Type B pancreatic cell (in vitro differentiated cells): ENCODE results near the gene TRAM2. TPM values are rescaled to one million over a fixed set of nuclear protein-coding genes. Genes with fewer than 3 reads are reported as not detected.

Experiments
- DNase-seq: peaks from one replicate; pipeline ENCODE4 v3.0.0; 2021; ENCODE audit warnings: mixed read lengths; ENCODE audit not compliant: unreplicated experiment; ENCODE audit errors: extremely low spot score
- H3K27ac Mint-ChIP-seq: 2 replicates; pipeline ENCODE4 v1.8.0; 2021; ENCODE audit warnings: mild to moderate bottlenecking, mixed read lengths
- H3K27me3 Mint-ChIP-seq: 2 replicates; pipeline ENCODE4 v1.8.0; 2021; ENCODE audit warnings: mixed read lengths
- H3K36me3 Mint-ChIP-seq: 2 replicates; pipeline ENCODE4 v1.8.0; 2021; ENCODE audit warnings: mixed read lengths
- H3K4me1 Mint-ChIP-seq: one replicate; pipeline ENCODE4 v1.8.0; 2021; ENCODE audit warnings: mixed read lengths; ENCODE audit not compliant: unreplicated experiment
- H3K4me3 Mint-ChIP-seq: 2 replicates; pipeline ENCODE4 v1.8.0; 2021; ENCODE audit warnings: mild to moderate bottlenecking, mixed read lengths
- H3K9me3 Mint-ChIP-seq: 2 replicates; pipeline ENCODE4 v1.8.0; 2021; ENCODE audit warnings: mixed read lengths
- CTCF ChIP-seq: fragments of 200-600 bp; sonication (generic); conservative IDR thresholded peaks from 2 replicates; pipeline ENCODE4 v1.5.0; 2021; ENCODE audit warnings: antibody characterized with exemption, mild to moderate bottlenecking
- total RNA-seq: library from RNA; stranded (reverse); gene quantifications from 2 replicates; pipeline ENCODE4 v1.2.1, GENCODE V29; 2021; ENCODE audit warnings: low replicate concordance

TRAM2 gene
- total RNA-seq, 1 donor from 2014 or later, result 23.0 TPM

DNA sequence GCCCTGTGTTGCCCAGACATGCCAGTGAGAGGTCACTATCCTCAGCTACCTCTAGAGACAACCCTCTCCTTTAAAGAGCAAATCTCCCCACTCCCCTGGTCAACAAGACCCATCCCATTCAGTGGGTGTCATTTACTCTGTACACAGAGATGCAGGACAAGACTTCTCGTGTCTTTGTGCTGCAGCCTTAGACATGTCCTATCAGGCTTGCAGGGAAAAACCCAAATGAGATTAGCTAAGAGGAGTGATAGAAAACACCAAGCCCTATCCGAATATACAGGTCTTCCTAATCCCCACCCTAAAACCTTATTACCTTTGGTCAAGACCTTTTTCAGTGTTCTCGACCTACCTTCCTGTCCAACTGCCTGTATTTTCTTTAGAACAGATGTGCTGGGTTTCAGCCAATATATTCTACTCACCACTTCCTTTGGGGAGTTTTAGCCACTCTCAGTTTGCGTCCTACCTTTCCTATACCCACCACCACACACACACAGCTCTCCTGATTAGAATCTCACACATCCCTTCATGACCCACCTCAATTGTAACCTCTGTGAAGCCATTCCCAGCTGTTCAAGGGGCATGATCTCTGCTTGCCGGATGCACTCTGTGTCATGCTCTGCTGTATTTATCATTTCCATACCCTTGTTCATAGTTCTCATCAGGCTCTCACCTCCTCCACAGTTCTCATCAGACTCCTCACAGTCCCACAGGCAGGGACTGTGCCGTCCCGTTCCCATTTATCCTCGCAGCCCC, 39.7 kb downstream of the TRAM2 start:
- peaks cover 11% of the 10 kb centered on the region for H3K36me3 Mint-ChIP-seq
- no peaks in the 10 kb centered on the region for H3K9me3 Mint-ChIP-seq
- no peaks in the 10 kb centered on the region for H3K27me3 Mint-ChIP-seq
- no peak for DNase-seq
- no peak overlapping the region for H3K27ac Mint-ChIP-seq
- H3K4me3 Mint-ChIP-seq, result no peak overlapping the region
- peaks cover 24% of the 10 kb centered on the region for H3K4me1 Mint-ChIP-seq
- TF ChIP-seq CTCF, result no peak

DNA sequence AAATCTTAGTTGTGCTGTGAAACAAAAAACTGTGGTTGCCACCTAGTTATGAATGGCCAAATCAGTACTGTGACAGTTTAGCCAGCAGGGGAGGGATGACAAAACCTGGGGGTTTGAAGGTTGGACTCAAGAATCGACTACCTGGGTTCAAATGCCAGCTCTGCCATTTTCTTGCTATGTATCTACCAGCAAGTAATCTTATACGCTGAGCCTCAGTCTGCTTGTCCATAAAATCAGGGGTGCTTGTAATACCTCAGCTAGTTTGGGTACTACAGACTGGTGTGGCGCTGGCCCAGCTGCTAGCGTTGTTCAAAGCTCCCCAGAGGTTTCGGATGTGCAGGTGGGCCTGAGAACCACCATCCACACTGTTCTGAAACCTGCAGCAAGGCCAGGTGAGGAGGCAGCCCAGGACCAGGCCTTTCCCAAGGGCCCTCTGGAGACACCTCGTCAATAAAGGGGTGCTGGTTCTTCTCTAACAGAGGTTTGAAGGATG, 40.4 kb downstream of the TRAM2 start:
- Mint-ChIP-seq H3K27ac (no peak overlapping the region), H3K27me3 (no peaks in the 10 kb centered on the region), H3K4me1 (peaks cover 24% of the 10 kb centered on the region), H3K36me3 (peaks cover 15% of the 10 kb centered on the region), H3K4me3 (no peak overlapping the region), H3K9me3 (no peaks in the 10 kb centered on the region)
- DNase-seq, result no peak
- TF ChIP-seq CTCF, result no peak

DNA sequence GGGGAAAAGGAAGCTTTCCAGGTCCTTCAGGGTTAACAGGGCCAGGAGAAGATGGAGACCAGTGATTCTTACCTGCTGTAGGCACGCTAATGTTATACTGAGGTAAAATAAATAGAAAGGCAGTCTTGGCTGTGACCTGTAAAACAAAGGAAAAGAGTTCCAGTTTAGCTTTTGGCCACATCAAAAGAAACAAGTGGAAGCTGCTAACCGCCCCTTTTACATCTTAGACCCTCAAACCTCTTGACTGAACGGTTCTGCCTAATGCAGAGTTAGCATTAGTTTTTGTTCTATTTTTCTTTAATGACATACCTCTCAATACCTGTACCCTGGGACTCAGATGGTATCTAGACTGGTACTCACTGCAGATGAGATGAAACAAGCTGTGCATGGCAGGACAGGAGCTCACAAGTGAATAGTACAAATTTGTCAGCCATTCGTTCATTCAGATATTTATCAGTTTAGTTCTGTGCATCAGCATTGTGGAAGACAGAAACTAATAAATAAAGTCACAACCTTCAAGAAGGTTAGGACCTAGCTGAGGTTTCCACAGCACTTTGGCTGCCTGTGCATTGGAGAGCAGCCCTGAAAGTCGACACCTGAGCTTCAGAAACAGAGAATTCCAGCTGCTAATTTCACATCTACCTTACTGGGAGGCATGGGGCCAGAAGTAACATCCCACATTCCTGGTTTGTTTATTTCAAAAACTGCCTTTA, 41.0 kb downstream of the TRAM2 start:
- H3K27me3 Mint-ChIP-seq, result no peaks in the 10 kb centered on the region
- H3K9me3 Mint-ChIP-seq, result no peaks in the 10 kb centered on the region
- no peak for TF ChIP-seq CTCF
- H3K36me3 Mint-ChIP-seq, result peaks cover 17% of the 10 kb centered on the region
- H3K27ac Mint-ChIP-seq, result no peak overlapping the region
- no peak overlapping the region for H3K4me3 Mint-ChIP-seq
- DNase-seq, result no peak
- peaks cover 24% of the 10 kb centered on the region for H3K4me1 Mint-ChIP-seq

GRCh38 chr6:52534966-52535390, 41.9 kb downstream of the TRAM2 start:
- H3K4me3 Mint-ChIP-seq, result no peak overlapping the region
- no peak for TF ChIP-seq CTCF
- H3K9me3 Mint-ChIP-seq, result no peaks in the 10 kb centered on the region
- H3K4me1 Mint-ChIP-seq, result peaks cover 17% of the 10 kb centered on the region
- H3K36me3 Mint-ChIP-seq, result peaks cover 17% of the 10 kb centered on the region
- H3K27me3 Mint-ChIP-seq, result no peaks in the 10 kb centered on the region
- no peak overlapping the region for H3K27ac Mint-ChIP-seq
- DNase-seq, result no peak

DNA sequence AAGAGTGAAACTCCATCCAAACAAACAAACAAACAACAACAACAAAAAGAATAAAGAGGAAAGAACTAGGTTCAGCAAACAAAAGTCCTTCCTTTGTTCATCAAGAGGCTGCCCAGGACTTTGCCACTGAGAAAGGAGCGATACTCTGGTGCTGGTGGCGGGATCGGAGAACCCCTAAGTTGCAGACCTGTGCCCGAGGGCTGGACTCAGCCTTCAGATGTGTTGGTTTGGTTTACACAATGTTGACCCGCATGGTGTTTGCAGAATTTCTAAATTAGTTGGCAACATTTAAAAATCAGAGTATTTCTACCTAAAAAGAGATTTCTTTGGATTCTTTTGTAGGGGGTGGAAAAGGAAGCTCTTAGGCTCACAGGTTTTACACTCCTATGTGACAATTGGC, 42.5 kb downstream of the TRAM2 start:
- no peak for DNase-seq
- TF ChIP-seq CTCF, result no peak
- H3K4me1 Mint-ChIP-seq, result peaks cover 12% of the 10 kb centered on the region
- no peaks in the 10 kb centered on the region for H3K27me3 Mint-ChIP-seq
- H3K27ac Mint-ChIP-seq, result no peak overlapping the region
- no peak overlapping the region for H3K4me3 Mint-ChIP-seq
- H3K36me3 Mint-ChIP-seq, result peaks cover 17% of the 10 kb centered on the region
- no peaks in the 10 kb centered on the region for H3K9me3 Mint-ChIP-seq
